Spleen (tissue), 7 donors: ENCODE data around the gene RNF150.
A peak's percentile ranks its signal among the peaks of the same experiment; 100 is the strongest.

Source experiments
- CTCF ChIP-seq, 11 experiments: fragments of 200-600 bp in 7 of 11; fragments of 450-650 bp in 4 of 11; sonication (generic) in 4 of 11; IDR thresholded peaks in 8 of 11; conservative IDR thresholded peaks in 3 of 11; 1 replicate in 7 of 11; 2 replicates in 4 of 11; pipeline versions ENCODE4 v1.4.0 to v1.8.0; 2016 to 2021; ENCODE audit warnings: antibody characterized with exemption in 11 of 11, inconsistent platforms in 4 of 11, mild to moderate bottlenecking in 1 of 11
- POLR2A ChIP-seq, 3 donors: fragments of 450-650 bp; IDR thresholded peaks; one replicate each; pipeline ENCODE4 v1.5.1; 2017; ENCODE audit warnings: antibody characterized with exemption in 3 of 3, mild to moderate bottlenecking in 1 of 3
- POLR2AphosphoS5 ChIP-seq, 3 donors: sonication (generic); formaldehyde crosslinking; IDR thresholded peaks; one replicate each; pipeline ENCODE4 v1.5.1; 2017; ENCODE audit warnings: antibody characterized with exemption in 3 of 3
- donor health status: DM: no; HTN: no; CAD: no; lungs with moderate emphysema.
- donor health status: DM: no; HTN: no; CAD: no.
- donor health status: DM: no; HTN: no; CAD: no.

DNA sequence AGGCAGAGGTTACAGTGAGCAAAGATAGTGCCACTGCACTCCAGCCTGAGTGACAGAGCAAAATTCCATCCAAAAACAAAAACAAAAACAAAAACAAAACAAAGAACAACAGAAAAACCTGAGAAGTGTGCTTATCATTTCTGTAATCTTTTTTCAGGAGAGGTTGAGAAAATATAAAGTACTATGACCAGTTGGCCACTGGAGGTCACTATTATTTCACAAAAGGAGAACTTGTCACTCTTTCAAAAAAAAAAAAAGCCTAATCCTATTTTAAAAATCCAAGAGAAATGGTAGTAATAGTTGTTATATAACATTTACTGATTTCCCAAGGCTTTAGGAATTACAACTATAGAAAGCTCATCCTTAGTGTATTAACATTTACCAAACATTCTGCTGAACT lies 24.9 kb upstream of the RNF150 start:
- peak in 7 of 11 experiments; percentile 23 to 48 (median 31) for TF ChIP-seq CTCF (IDR thresholded peaks at IDR 0.05 in 8 of 11, conservative IDR thresholded peaks at IDR 0.05 in 3 of 11)
- TF ChIP-seq POLR2A (IDR thresholded peaks at IDR 0.05), result no peak
- no peak for TF ChIP-seq POLR2AphosphoS5 (IDR thresholded peaks at IDR 0.05)
